ENCODE data around the gene DNAJC10.
"Not testable (repeated sequence)": the region's sequence is repeated elsewhere in the genome, so short reads cannot be mapped to it uniquely, and the experiment has no call there.

DNA sequence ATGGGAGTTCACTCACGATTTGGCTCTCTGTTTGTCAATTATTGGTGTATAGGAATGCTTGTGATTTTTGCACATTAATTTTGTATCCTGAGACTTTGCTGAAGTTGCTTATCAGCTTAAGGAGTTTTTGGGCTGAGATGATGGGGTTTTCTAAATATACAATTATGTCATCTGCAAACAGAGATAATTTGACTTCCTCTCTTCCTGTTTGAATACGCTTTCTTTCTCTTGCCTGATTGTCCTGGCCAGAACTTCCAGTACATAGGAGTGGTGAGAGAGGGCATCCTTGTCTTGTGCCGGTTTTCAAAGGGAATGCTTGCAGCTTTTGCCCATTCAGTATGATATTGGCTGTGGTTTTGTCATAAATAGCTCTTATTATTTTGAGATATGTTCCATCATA is 66.6 kb downstream of the DNAJC10 start:
- TF ChIP-seq POLR2A (IDR thresholded peaks at IDR 0.05); CTCF (IDR thresholded peaks at IDR 0.05 in 4 of 5, conservative IDR thresholded peaks at IDR 0.05 in 1 of 5): not testable (repeated sequence)
